Sigmoid colon (tissue), 7 donors: ENCODE results near the gene SERF1B. TPM values are rescaled to one million over a fixed set of nuclear protein-coding genes. Genes with fewer than 3 reads are reported as not detected.
A peak's percentile ranks its signal among the peaks of the same experiment; 100 is the strongest.
"Not testable (repeated sequence)": the region's sequence is repeated elsewhere in the genome, so short reads cannot be mapped to it uniquely, and the experiment has no call there.

Experiments used
- DNase-seq: peaks from one replicate; pipeline ENCODE4 v3.0.0-alpha.2; 2019
- H3K27ac ChIP-seq, 4 donors: fragments of 200-600 bp; sonication (generic); one replicate each; pipeline ENCODE4 v1.5.1; 2016 to 2019; ENCODE audit warnings: mild to moderate bottlenecking in 1 of 4
- H3K27me3 ChIP-seq, 3 donors: fragments of 200-600 bp; sonication (generic); one replicate each; pipeline ENCODE4 v1.5.1; 2019; ENCODE audit warnings: mild to moderate bottlenecking in 1 of 3
- H3K36me3 ChIP-seq, 4 donors: fragments of 200-600 bp; sonication (generic); one replicate each; pipeline ENCODE4 v1.5.1; 2016 to 2019
- H3K4me1 ChIP-seq, 4 donors: fragments of 200-600 bp; sonication (generic); one replicate each; pipeline ENCODE4 v1.5.1; 2017 to 2019
- H3K4me3 ChIP-seq, 4 donors: fragments of 200-600 bp; sonication (generic); one replicate each; pipeline ENCODE4 v1.5.1; 2017 to 2019; ENCODE audit warnings: mild to moderate bottlenecking in 2 of 4, moderate library complexity in 1 of 4
- H3K9me3 ChIP-seq, 4 donors: fragments of 200-600 bp in 3 of 4; sonication (generic) in 3 of 4; one replicate each; pipeline versions ENCODE4 v1.5.1 to v1.6.1; 2013 to 2019
- WGBS, 2 donors: extraction: QIAGEN DNeasy Blood & Tissue Kit; methylation state at CpG; one replicate each; pipeline ENCODE4 v1.1.7; 2013; 5-methylcytosine and 5-hydroxymethylcytosine counted together
- intact Hi-C: fragments of 100-400 bp; cut with DNase I; formaldehyde crosslinking; loops from one replicate; pipeline ENCODE4 v1.15.1; 2023
- polyA plus RNA-seq, 3 donors: library from polyadenylated mRNA; stranded (reverse); fragments of 200-250 nt; gene quantifications; one replicate each; pipeline ENCODE4 v1.2.3, GENCODE V29; 2013
- total RNA-seq, 4 donors: library from RNA; depleted of rRNA; stranded (reverse); fragments of >200 nt; gene quantifications; one replicate each; pipeline ENCODE4 v1.1.0, GENCODE V29; 2016
- donor health status: healthy with polysubstance abuse.
- donor health status: Bipolar disorder and iron deficiency.
- donor health status: healthy.

Gene SERF1B
- total RNA-seq (10 to 100 TPM; 33.9 to 44.0 (median 37.3) TPM), polyA plus RNA-seq (10 to 100 TPM; 33.3 to 90.6 (median 83.5) TPM)

- intact Hi-C loops, H3K36me3 ChIP-seq, H3K27ac ChIP-seq, H3K27me3 ChIP-seq, DNase-seq, H3K4me1 ChIP-seq, H3K4me3 ChIP-seq, H3K9me3 ChIP-seq: not testable (repeated sequence)
- no CpG with 5 or more reads among the region's 66 CpGs for WGBS, 2 donors
Observed at GRCh38 chr5:70025106-70025844, at the start of gene SERF1B. TSS of gene SERF1B (plus strand) at chr5:70025251. CDS start at chr5:70025452, 201 bp downstream.

DNA sequence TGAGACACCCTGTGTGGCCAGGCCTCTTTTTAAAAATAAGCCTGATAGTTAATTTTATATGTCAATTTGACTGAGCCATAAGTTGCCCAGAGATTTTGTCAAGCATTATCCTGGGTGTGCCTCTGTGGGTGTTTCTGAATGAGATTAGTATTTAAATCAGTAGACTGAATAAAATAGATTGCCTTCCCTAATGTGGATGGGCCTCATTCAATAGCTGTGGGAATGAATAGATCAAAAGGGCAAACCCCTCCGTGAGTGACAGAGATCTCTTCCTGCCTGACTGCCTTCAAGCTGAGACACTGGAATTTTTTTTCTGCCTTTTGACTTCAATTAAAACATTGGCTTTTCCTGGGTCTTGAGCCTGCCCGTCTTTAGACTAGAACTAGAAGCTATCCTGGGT is 33.3 kb upstream of the SERF1B start:
- H3K4me1 ChIP-seq, H3K36me3 ChIP-seq, H3K27ac ChIP-seq, DNase-seq, H3K27me3 ChIP-seq, H3K4me3 ChIP-seq, intact Hi-C loops, H3K9me3 ChIP-seq: not testable (repeated sequence)
- no CpG with 5 or more reads among the region's 2 CpGs for WGBS, 2 donors

DNA sequence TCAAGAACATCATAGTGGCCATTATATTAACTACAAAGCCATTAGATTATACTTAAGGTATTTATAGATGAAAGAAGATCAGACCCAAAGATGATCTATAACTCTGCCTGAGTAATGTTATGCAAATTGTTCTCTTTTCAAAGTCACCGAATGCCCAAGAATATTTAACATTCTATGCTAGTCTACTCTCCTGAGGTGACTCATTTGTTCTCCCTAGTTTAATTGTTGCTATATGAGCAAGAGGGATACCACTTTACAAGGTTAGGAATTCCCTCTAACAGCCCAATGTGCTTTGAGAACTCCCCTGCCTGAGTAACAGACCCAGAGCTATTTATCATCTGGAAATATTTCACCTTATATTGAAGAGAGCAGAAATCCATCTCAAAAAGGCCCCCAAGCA is 29.5 kb upstream of the SERF1B start:
- intact Hi-C loops, H3K27me3 ChIP-seq, H3K36me3 ChIP-seq, H3K27ac ChIP-seq, H3K9me3 ChIP-seq, H3K4me3 ChIP-seq, H3K4me1 ChIP-seq, DNase-seq: not testable (repeated sequence)
- WGBS, 2 donors, result no CpG with 5 or more reads among the region's 1 CpG

GRCh38 chr5:70020660-70021059 is 4.4 kb upstream of the SERF1B start:
- H3K4me1 ChIP-seq, H3K9me3 ChIP-seq, H3K27ac ChIP-seq, H3K4me3 ChIP-seq, intact Hi-C loops, DNase-seq, H3K36me3 ChIP-seq, H3K27me3 ChIP-seq: not testable (repeated sequence)
- no CpG with 5 or more reads among the region's 2 CpGs for WGBS, 2 donors

DNA sequence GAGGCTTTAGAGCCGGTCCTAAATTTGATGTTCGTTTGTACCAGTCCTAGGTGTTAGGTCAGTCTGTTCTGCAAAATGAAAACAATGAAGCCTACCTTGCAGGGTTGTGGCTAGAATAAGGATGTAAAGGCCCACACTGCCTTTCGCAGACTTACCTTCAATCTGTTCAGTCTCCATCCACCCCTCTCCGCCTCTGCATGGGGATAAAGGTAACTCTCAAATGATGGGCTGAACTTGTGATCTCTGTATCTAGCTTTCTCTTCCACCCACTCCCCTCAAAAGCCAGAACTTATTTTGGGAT is 744 bp downstream of the SERF1B start:
- H3K4me3 ChIP-seq, H3K27ac ChIP-seq, H3K4me1 ChIP-seq, H3K36me3 ChIP-seq, intact Hi-C loops, H3K27me3 ChIP-seq, H3K9me3 ChIP-seq, DNase-seq: not testable (repeated sequence)
- WGBS, 2 donors, result no CpG with 5 or more reads among the region's 4 CpGs

GRCh38 chr5:70031204-70031603 is 6.2 kb downstream of the SERF1B start:
- H3K4me1 ChIP-seq, H3K36me3 ChIP-seq, H3K4me3 ChIP-seq, H3K27me3 ChIP-seq, H3K9me3 ChIP-seq, H3K27ac ChIP-seq, intact Hi-C loops, DNase-seq: not testable (repeated sequence)
- no CpG with 5 or more reads among the region's 5 CpGs for WGBS, 2 donors

DNA sequence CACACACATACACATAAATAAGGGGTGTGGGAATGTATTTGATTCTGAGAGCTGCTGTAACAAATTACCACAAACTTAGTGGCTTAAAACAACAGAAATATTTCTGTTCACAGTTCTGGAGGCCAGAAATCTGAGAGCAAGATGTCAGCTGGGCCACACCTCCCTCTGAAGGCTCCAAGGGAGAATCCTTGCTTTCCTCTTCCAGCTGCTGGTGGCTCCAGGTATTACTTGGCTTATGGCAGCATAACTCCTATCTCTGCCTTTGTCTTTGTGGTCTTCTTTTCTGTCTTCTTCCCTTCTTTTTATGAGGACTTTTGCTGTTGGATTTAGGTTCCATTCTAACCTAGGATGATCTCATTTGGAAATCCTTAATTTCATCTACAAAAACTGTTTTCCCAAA is 16.4 kb downstream of the SERF1B start:
- intact Hi-C loops, DNase-seq, H3K27ac ChIP-seq, H3K9me3 ChIP-seq, H3K27me3 ChIP-seq, H3K36me3 ChIP-seq, H3K4me3 ChIP-seq, H3K4me1 ChIP-seq: not testable (repeated sequence)

- whole genome bisulfite sequencing, 2 donors, result no CpG with 5 or more reads among the region's 16 CpGs
- H3K9me3 ChIP-seq, H3K36me3 ChIP-seq, DNase-seq, H3K4me3 ChIP-seq, intact Hi-C loops, H3K4me1 ChIP-seq, H3K27me3 ChIP-seq, H3K27ac ChIP-seq: not testable (repeated sequence)
Observed at GRCh38 chr5:70049790-70050142, 24.7 kb downstream of the SERF1B start.

DNA sequence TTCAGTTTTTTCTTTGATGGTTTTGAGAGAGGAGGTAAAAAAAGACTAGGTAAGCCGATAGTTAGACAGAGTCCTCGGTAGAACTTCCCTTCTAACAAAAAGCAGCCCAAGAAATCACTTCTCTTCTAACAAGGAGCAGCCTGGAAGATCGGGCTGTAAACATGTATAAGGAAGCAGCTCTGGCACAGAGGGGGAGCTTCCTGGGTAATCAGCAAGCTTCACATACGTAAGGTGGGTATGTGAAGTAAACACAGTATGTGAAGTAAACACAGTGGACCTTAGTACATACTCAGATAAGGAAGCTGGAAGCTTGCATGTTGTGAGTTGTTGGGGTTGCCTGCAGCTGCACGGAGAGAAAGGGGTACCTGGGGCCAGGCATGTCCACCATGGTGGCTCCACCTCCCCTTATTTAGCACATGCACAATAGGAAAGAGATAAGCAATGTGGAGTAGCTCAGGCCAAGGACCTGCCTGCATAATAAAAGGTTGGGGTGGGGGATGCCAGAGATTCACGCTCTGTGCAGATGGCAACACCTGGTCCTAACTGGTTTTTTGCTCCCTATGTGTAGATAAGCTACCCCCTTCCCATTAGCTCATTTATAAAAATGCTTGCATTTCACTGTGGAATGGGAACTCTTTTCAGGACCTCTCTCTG is 31.4 kb downstream of the SERF1B start:
- H3K4me1 ChIP-seq, DNase-seq, intact Hi-C loops, H3K27ac ChIP-seq, H3K36me3 ChIP-seq, H3K4me3 ChIP-seq, H3K9me3 ChIP-seq, H3K27me3 ChIP-seq: not testable (repeated sequence)
- WGBS, 2 donors, result no CpG with 5 or more reads among the region's 6 CpGs

- H3K9me3 ChIP-seq, DNase-seq, intact Hi-C loops, H3K27ac ChIP-seq, H3K36me3 ChIP-seq, H3K4me1 ChIP-seq, H3K4me3 ChIP-seq, H3K27me3 ChIP-seq: not testable (repeated sequence)
- WGBS, 2 donors, result no CpG with 5 or more reads among the region's 1 CpG
Observed at GRCh38 chr5:70057140-70057539, 32.1 kb downstream of the SERF1B start.

GRCh38 chr5:70077632-70078031 is 52.6 kb downstream of the SERF1B start:
- H3K27me3 ChIP-seq, H3K4me3 ChIP-seq, intact Hi-C loops, H3K4me1 ChIP-seq, H3K27ac ChIP-seq, H3K9me3 ChIP-seq, H3K36me3 ChIP-seq: not testable (repeated sequence)
- DNase-seq, result peak; percentile 26
- 96 to 98% methylated on average over 5 of the region's 8 CpGs for WGBS, 2 donors

GRCh38 chr5:70088907-70089464 is 63.9 kb downstream of the SERF1B start:
- H3K4me1 ChIP-seq, DNase-seq, intact Hi-C loops, H3K36me3 ChIP-seq, H3K27me3 ChIP-seq, H3K27ac ChIP-seq, H3K9me3 ChIP-seq, H3K4me3 ChIP-seq: not testable (repeated sequence)
- no CpG with 5 or more reads among the region's 1 CpG for WGBS, 2 donors

- DNase-seq, H3K27me3 ChIP-seq, H3K9me3 ChIP-seq, H3K27ac ChIP-seq, intact Hi-C loops, H3K36me3 ChIP-seq, H3K4me1 ChIP-seq, H3K4me3 ChIP-seq: not testable (repeated sequence)
- WGBS, 2 donors, result no CpG with 5 or more reads among the region's 7 CpGs
Observed at GRCh38 chr5:70091776-70092175, 66.7 kb downstream of the SERF1B start.
